Neural cell (in vitro differentiated cells): ENCODE measurements around the gene XIRP1. TPM values are rescaled to one million over a fixed set of nuclear protein-coding genes. Genes with fewer than 3 reads are reported as not detected.

Experiments used
- H2AFZ ChIP-seq: fragments of 200-600, 300-800 bp; sonication (generic), shearing (Covaris generic); 2 replicates; pipeline ENCODE4 v1.6.0; 2014; ENCODE audit warnings: low read depth, mild to moderate bottlenecking, antibody characterized with exemption, low read length, moderate library complexity
- H3F3A ChIP-seq: fragments of 200-600 bp; shearing (Covaris generic); 2 replicates; pipeline ENCODE4 v1.6.1; 2016; ENCODE audit warnings: mild to moderate bottlenecking, moderate library complexity, mixed read lengths, antibody characterized with exemption, low read length; ENCODE audit not compliant: insufficient read depth, poor library complexity, severe bottlenecking
- H3K27ac ChIP-seq: fragments of 200-600, 300-800 bp; sonication (generic), shearing (Covaris generic); 2 replicates; pipeline ENCODE4 v1.5.1; 2014; ENCODE audit warnings: mild to moderate bottlenecking, low read length, moderate library complexity
- H3K27me3 ChIP-seq: fragments of 300-800, 200-600 bp; sonication (generic), shearing (Covaris generic); 2 replicates; pipeline ENCODE4 v1.6.0; 2014; ENCODE audit warnings: mild to moderate bottlenecking, low read depth, low read length, moderate library complexity; ENCODE audit not compliant: insufficient read depth
- H3K36me3 ChIP-seq: fragments of 300-800, 200-600 bp; sonication (generic), shearing (Covaris generic); 2 replicates; pipeline ENCODE4 v1.5.1; 2014; ENCODE audit warnings: mild to moderate bottlenecking, antibody characterized with exemption, low read length, moderate library complexity; ENCODE audit not compliant: insufficient read depth
- H3K4me2 ChIP-seq: fragments of 300-800, 200-600 bp; sonication (generic), shearing (Covaris generic); 2 replicates; pipeline ENCODE4 v1.6.0; 2014; ENCODE audit warnings: mild to moderate bottlenecking, low read length
- H3K4me3 ChIP-seq: fragments of 300-800, 200-600 bp; sonication (generic), shearing (Covaris generic); 2 replicates; pipeline ENCODE4 v1.5.1; 2014; ENCODE audit warnings: mild to moderate bottlenecking, low read length, moderate library complexity
- H3K79me2 ChIP-seq: fragments of 200-600 bp; shearing (Covaris generic); replicated peaks from 2 replicates; pipeline ENCODE4 v1.6.0; 2014; ENCODE audit warnings: mild to moderate bottlenecking, low read length, moderate library complexity; ENCODE audit not compliant: insufficient read depth
- H3K9ac ChIP-seq: fragments of 300-800, 200-600 bp; sonication (generic), shearing (Covaris generic); 2 replicates; pipeline ENCODE4 v1.6.1; 2016; ENCODE audit warnings: mild to moderate bottlenecking, low read length, mixed read lengths
- H3K9me2 ChIP-seq: fragments of 200-600 bp; shearing (Covaris generic); 2 replicates; pipeline ENCODE4 v1.6.1; 2016; ENCODE audit warnings: mild to moderate bottlenecking, low read length, mixed read lengths; ENCODE audit not compliant: insufficient read depth
- H3K9me3 ChIP-seq: fragments of 200-600, 300-800 bp; sonication (generic), shearing (Covaris generic); 2 replicates; pipeline ENCODE4 v1.6.1; 2016; ENCODE audit warnings: mild to moderate bottlenecking, mixed run types, low read length, moderate library complexity, mixed read lengths
- H4K20me1 ChIP-seq: fragments of 200-600 bp; shearing (Covaris generic); 2 replicates; pipeline ENCODE4 v1.6.1; 2016; ENCODE audit warnings: mild to moderate bottlenecking, mixed run types; ENCODE audit not compliant: insufficient read depth
- EP300 ChIP-seq: fragments of 450-650 bp; conservative IDR thresholded peaks from 2 replicates; pipeline ENCODE4 v1.6.1; 2014; ENCODE audit warnings: antibody characterized with exemption, mild to moderate bottlenecking, moderate library complexity; ENCODE audit not compliant: poor library complexity, severe bottlenecking
- EZH2 ChIP-seq: fragments of 200-600, 300-800 bp; shearing (Covaris generic), sonication (generic); IDR thresholded peaks from 2 replicates; pipeline ENCODE4 v1.6.1; 2014; ENCODE audit warnings: antibody characterized with exemption, low read length, borderline replicate concordance, mild to moderate bottlenecking; ENCODE audit not compliant: insufficient read depth, poor library complexity, severe bottlenecking
- MXI1 ChIP-seq: fragments of 450-650 bp; conservative IDR thresholded peaks from 2 replicates; pipeline ENCODE4 v1.6.1; 2014; ENCODE audit warnings: antibody characterized with exemption, mild to moderate bottlenecking; ENCODE audit not compliant: poor library complexity, severe bottlenecking
- POLR2AphosphoS5 ChIP-seq: IDR thresholded peaks from 2 replicates; pipeline ENCODE4 v1.6.1; 2012
- RAD21 ChIP-seq: fragments of 450-650 bp; conservative IDR thresholded peaks from 2 replicates; pipeline ENCODE4 v1.6.1; 2014; ENCODE audit warnings: antibody characterized with exemption, mild to moderate bottlenecking, moderate library complexity
- SMC3 ChIP-seq: fragments of 450-650 bp; conservative IDR thresholded peaks from 2 replicates; pipeline ENCODE4 v1.6.1; 2014; ENCODE audit warnings: antibody characterized with exemption, mild to moderate bottlenecking, moderate library complexity; ENCODE audit not compliant: poor library complexity
- TAF1 ChIP-seq: IDR thresholded peaks from 2 replicates; pipeline ENCODE4 v1.6.1; 2012; ENCODE audit warnings: low read depth
- polyA plus RNA-seq: library from polyadenylated mRNA; depleted of rRNA; stranded (reverse); fragments of >200 nt; gene quantifications from 2 replicates; pipeline ENCODE4 v1.2.3, GENCODE V29; 2014
- TF ChIP-seq, protein P1 (sequence below): fragments of 450-650 bp; IDR thresholded peaks from 2 replicates; pipeline ENCODE4 v1.5.1; 2014; ENCODE audit warnings: antibody characterized with exemption, mild to moderate bottlenecking, moderate library complexity; ENCODE audit not compliant: poor library complexity, severe bottlenecking
- TF ChIP-seq, protein P2 (sequence below): IDR thresholded peaks from 2 replicates; pipeline ENCODE4 v1.6.1; 2012; ENCODE audit warnings: borderline replicate concordance

The XIRP1 gene
- polyA plus RNA-seq, 1 donor from 2014 or later = not detected

DNA sequence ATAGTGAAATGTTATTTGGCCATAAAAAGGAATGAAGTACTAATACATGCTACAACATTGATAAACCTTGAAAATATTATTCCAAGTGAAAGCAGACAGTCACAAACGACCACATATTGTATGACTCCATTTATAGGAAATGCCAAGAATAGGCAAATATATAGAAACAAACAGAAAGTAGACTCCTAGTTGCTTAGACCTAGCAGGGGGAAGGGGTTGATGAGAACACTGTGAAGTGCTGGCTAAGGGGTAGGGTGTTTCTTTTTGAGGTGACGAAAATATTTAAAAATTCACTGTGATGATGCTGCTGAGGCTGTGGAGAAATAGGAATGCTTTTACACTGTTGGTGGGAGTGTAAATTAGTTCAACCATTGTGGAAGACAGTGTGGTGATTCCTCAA lies 30.5 kb upstream of the XIRP1 start:
- TF ChIP-seq EP300 (no peak), SMC3 (no peak), RAD21 (no peak), TAF1 (no peak), EZH2 (no peak), MXI1 (no peak), POLR2AphosphoS5 (no peak)
- TF ChIP-seq, protein P1, sequence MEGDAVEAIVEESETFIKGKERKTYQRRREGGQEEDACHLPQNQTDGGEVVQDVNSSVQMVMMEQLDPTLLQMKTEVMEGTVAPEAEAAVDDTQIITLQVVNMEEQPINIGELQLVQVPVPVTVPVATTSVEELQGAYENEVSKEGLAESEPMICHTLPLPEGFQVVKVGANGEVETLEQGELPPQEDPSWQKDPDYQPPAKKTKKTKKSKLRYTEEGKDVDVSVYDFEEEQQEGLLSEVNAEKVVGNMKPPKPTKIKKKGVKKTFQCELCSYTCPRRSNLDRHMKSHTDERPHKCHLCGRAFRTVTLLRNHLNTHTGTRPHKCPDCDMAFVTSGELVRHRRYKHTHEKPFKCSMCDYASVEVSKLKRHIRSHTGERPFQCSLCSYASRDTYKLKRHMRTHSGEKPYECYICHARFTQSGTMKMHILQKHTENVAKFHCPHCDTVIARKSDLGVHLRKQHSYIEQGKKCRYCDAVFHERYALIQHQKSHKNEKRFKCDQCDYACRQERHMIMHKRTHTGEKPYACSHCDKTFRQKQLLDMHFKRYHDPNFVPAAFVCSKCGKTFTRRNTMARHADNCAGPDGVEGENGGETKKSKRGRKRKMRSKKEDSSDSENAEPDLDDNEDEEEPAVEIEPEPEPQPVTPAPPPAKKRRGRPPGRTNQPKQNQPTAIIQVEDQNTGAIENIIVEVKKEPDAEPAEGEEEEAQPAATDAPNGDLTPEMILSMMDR = no peak
- TF ChIP-seq, protein P2, sequence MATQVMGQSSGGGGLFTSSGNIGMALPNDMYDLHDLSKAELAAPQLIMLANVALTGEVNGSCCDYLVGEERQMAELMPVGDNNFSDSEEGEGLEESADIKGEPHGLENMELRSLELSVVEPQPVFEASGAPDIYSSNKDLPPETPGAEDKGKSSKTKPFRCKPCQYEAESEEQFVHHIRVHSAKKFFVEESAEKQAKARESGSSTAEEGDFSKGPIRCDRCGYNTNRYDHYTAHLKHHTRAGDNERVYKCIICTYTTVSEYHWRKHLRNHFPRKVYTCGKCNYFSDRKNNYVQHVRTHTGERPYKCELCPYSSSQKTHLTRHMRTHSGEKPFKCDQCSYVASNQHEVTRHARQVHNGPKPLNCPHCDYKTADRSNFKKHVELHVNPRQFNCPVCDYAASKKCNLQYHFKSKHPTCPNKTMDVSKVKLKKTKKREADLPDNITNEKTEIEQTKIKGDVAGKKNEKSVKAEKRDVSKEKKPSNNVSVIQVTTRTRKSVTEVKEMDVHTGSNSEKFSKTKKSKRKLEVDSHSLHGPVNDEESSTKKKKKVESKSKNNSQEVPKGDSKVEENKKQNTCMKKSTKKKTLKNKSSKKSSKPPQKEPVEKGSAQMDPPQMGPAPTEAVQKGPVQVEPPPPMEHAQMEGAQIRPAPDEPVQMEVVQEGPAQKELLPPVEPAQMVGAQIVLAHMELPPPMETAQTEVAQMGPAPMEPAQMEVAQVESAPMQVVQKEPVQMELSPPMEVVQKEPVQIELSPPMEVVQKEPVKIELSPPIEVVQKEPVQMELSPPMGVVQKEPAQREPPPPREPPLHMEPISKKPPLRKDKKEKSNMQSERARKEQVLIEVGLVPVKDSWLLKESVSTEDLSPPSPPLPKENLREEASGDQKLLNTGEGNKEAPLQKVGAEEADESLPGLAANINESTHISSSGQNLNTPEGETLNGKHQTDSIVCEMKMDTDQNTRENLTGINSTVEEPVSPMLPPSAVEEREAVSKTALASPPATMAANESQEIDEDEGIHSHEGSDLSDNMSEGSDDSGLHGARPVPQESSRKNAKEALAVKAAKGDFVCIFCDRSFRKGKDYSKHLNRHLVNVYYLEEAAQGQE = no peak
- Histone ChIP-seq H4K20me1 (no peaks in the 10 kb centered on the region), H3K9me3 (no peaks in the 10 kb centered on the region), H3K27me3 (no peaks in the 10 kb centered on the region), H2AFZ (no peak overlapping the region), H3F3A (no peaks in the 10 kb centered on the region), H3K27ac (no peak overlapping the region), H3K4me3 (no peak overlapping the region), H3K79me2 (no peaks in the 10 kb centered on the region), H3K4me2 (no peak overlapping the region), H3K36me3 (no peaks in the 10 kb centered on the region), H3K9me2 (no peaks in the 10 kb centered on the region), H3K9ac (no peak overlapping the region)

DNA sequence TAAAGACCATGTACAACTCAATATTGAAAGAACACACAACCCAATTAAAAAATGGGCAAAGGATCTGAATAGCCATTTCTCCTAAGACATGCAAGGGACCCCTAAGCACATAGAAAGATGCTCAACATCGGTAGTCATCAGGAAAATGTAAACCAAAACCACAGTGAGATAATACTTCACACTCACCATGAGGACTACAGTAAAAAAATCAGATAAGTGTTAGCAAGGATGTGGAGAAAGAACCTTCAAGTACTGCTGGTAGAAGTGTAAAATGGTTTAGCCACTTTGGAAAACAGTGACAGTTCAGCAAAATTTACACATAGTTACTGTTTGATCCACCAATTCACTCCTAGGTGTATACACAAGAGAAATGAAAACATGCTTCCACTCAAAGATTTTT lies 30.1 kb upstream of the XIRP1 start:
- H3K27me3 ChIP-seq = no peaks in the 10 kb centered on the region
- no peaks in the 10 kb centered on the region for H3K36me3 ChIP-seq
- H3K9me3 ChIP-seq = no peaks in the 10 kb centered on the region
- no peak overlapping the region for H3K9ac ChIP-seq
- no peak overlapping the region for H3K27ac ChIP-seq
- no peak overlapping the region for H2AFZ ChIP-seq
- TF ChIP-seq MXI1 (no peak), SMC3 (no peak), RAD21 (no peak), POLR2AphosphoS5 (no peak), EP300 (no peak), EZH2 (no peak), TAF1 (no peak)
- TF ChIP-seq, protein P2 = no peak
- TF ChIP-seq, protein P1 = no peak
- H3F3A ChIP-seq = no peaks in the 10 kb centered on the region
- no peak overlapping the region for H3K4me2 ChIP-seq
- H3K79me2 ChIP-seq = no peaks in the 10 kb centered on the region
- H3K9me2 ChIP-seq = no peaks in the 10 kb centered on the region
- no peaks in the 10 kb centered on the region for H4K20me1 ChIP-seq
- H3K4me3 ChIP-seq = no peak overlapping the region
